Sigmoid colon (tissue), 4 donors: ENCODE data around the gene ABI3.

Experiments
- CTCF ChIP-seq, 4 experiments: fragments of 450-650 bp in 3 of 4; fragments of 200-600 bp in 1 of 4; IDR thresholded peaks; one replicate each; pipeline ENCODE4 v1.5.1; 2016 to 2019; ENCODE audit warnings: antibody characterized with exemption in 4 of 4, mild to moderate bottlenecking in 3 of 4, moderate library complexity in 2 of 4
- EP300 ChIP-seq, 4 donors: sonication (generic); formaldehyde crosslinking; IDR thresholded peaks; one replicate each; pipeline ENCODE4 v1.6.1; 2017; ENCODE audit warnings: antibody characterized with exemption in 4 of 4
- POLR2A ChIP-seq, 2 donors: fragments of 450-650 bp; IDR thresholded peaks; one replicate each; pipeline ENCODE4 v1.6.1; 2016; ENCODE audit warnings: antibody characterized with exemption in 2 of 2, mild to moderate bottlenecking in 2 of 2, moderate library complexity in 2 of 2
- POLR2AphosphoS5 ChIP-seq, 4 donors: sonication (generic); formaldehyde crosslinking; IDR thresholded peaks; one replicate each; pipeline ENCODE4 v1.6.1; 2017; ENCODE audit warnings: antibody characterized with exemption in 4 of 4

DNA sequence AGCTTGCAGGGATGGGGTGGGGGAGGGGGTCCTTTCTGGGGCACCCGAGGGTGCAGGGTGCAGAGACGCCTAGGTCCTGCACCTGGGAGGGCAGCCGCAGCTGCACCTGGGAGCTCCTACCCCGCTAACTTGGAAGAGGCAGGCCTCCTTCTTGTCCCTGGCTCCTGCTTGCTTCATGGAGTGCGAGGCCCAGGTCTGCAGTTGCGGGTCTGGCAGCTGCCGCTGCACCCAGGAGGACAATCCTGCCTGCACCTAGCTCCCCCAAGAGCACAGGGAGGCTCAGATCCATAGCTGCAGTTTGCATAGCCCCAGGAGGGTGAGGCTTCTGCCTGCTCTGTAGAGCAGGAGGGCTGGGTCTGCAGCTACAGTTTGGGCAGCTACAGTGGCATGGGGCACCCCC, 26.7 kb upstream of the ABI3 start:
- TF ChIP-seq CTCF (IDR thresholded peaks at IDR 0.05), result no peak
- no peak for TF ChIP-seq POLR2A (IDR thresholded peaks at IDR 0.05)
- no peak for TF ChIP-seq POLR2AphosphoS5 (IDR thresholded peaks at IDR 0.05)
- TF ChIP-seq EP300 (IDR thresholded peaks at IDR 0.05), result no peak
